Vagina (tissue), 2 donors: ENCODE measurements around the gene CD40. TPM values are rescaled to one million over a fixed set of nuclear protein-coding genes. Genes with fewer than 3 reads are reported as not detected.
A peak's percentile ranks its signal among the peaks of the same experiment; 100 is the strongest.

ENCODE experiments used
- DNase-seq, 2 donors: peaks; one replicate each; pipeline ENCODE4 v3.0.0-alpha.2; 2017; ENCODE audit errors: extremely low spot score in 2 of 2
- H3K27ac ChIP-seq: fragments of 200-600 bp; sonication (generic); one replicate; pipeline ENCODE4 v1.5.1; 2019
- H3K27me3 ChIP-seq: fragments of 200-600 bp; sonication (generic); one replicate; pipeline ENCODE4 v1.5.1; 2019
- H3K36me3 ChIP-seq, 2 donors: fragments of 200-600 bp; sonication (generic); one replicate each; pipeline ENCODE4 v1.5.1; 2017 to 2019
- H3K4me1 ChIP-seq: fragments of 200-600 bp; sonication (generic); one replicate; pipeline ENCODE4 v1.5.1; 2019
- H3K4me3 ChIP-seq, 2 donors: fragments of 200-600 bp; sonication (generic); 1 replicate in 1 of 2; 2 replicates in 1 of 2; pipeline ENCODE4 v1.5.1; 2016 to 2019
- H3K9me3 ChIP-seq: fragments of 200-600 bp; sonication (generic); one replicate; pipeline ENCODE4 v1.5.1; 2019
- POLR2A ChIP-seq, 2 donors: fragments of 450-650 bp; IDR thresholded peaks; one replicate each; pipeline ENCODE4 v1.6.1; 2017; ENCODE audit warnings: antibody characterized with exemption in 2 of 2, mild to moderate bottlenecking in 2 of 2, moderate library complexity in 2 of 2
- POLR2AphosphoS5 ChIP-seq, 2 donors: sonication (generic); formaldehyde crosslinking; IDR thresholded peaks; one replicate each; pipeline ENCODE4 v1.9.0; 2017; ENCODE audit warnings: antibody characterized with exemption in 2 of 2, mild to moderate bottlenecking in 2 of 2, low read depth in 1 of 2; ENCODE audit not compliant: insufficient read depth in 1 of 2
- intact Hi-C: fragments of 100-400 bp; cut with DNase I; formaldehyde crosslinking; loops from one replicate; pipeline ENCODE4 v1.15.1; 2023
- total RNA-seq: library from RNA; depleted of rRNA; stranded (reverse); fragments of >200 nt; gene quantifications from one replicate; pipeline ENCODE4 v1.2.3, GENCODE V29; 2016
- TF ChIP-seq, protein P1 (sequence below), 3 experiments: fragments of 450-650 bp in 2 of 3; fragments of 200-600 bp in 1 of 3; sonication (generic) in 1 of 3; IDR thresholded peaks; one replicate each; pipeline ENCODE4 v1.5.1; 2017 to 2019; ENCODE audit warnings: antibody characterized with exemption in 3 of 3, mild to moderate bottlenecking in 2 of 3, moderate library complexity in 2 of 3

The CD40 gene
- total RNA-seq, 1 donor from 2014 or later, result 24.6 TPM

DNA sequence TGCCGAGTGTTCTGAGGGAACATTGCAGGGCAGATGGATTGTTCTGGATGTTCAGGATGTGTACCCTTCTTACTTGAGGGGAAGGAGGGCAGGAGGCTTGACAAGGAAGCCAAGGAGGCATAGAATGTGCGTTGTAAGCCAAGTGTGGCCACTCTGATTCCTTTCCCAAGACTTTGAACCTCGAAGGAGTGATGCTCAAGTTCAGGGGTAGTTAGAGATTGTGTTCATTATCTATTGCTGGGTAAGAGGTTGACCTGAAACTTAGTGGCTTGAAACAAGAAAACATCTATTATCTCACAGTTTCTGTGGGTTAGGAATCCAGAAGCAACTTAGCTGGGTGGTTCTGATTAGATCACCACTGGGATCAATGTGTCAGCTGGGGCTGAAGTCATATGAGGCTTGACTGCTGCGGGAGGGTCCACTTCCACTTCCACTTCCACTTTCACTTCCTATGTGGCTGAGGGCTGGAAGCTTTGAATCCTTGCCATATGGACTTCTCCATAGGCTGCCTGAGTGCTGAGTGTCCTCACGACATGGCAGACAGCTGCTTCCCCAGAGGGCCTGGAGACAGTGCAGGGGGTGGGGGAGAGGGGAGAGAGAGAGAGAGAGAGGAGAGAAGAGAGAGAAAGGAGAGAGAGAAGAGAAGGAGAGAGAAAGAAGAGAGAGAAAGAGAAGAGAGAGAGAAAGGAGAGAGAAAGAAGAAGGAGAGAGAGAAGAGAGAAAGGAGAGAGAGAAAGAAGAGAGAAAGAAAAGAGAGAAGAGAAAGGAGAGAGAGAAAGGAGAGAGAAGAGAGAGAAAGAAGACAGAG, 6.9 kb upstream of the CD40 start:
- H3K27ac ChIP-seq, result no peak overlapping the region
- H3K9me3 ChIP-seq, result no peaks in the 10 kb centered on the region
- H3K36me3 ChIP-seq, result no peaks in the 10 kb centered on the region
- H3K27me3 ChIP-seq, result no peaks in the 10 kb centered on the region
- TF ChIP-seq, protein P1, sequence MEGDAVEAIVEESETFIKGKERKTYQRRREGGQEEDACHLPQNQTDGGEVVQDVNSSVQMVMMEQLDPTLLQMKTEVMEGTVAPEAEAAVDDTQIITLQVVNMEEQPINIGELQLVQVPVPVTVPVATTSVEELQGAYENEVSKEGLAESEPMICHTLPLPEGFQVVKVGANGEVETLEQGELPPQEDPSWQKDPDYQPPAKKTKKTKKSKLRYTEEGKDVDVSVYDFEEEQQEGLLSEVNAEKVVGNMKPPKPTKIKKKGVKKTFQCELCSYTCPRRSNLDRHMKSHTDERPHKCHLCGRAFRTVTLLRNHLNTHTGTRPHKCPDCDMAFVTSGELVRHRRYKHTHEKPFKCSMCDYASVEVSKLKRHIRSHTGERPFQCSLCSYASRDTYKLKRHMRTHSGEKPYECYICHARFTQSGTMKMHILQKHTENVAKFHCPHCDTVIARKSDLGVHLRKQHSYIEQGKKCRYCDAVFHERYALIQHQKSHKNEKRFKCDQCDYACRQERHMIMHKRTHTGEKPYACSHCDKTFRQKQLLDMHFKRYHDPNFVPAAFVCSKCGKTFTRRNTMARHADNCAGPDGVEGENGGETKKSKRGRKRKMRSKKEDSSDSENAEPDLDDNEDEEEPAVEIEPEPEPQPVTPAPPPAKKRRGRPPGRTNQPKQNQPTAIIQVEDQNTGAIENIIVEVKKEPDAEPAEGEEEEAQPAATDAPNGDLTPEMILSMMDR (IDR thresholded peaks at IDR 0.05), result no peak
- no peak for TF ChIP-seq POLR2A (IDR thresholded peaks at IDR 0.05)
- no peak for TF ChIP-seq POLR2AphosphoS5 (IDR thresholded peaks at IDR 0.05; ENCODE audit: insufficient read depth in 1 of 2, low read depth in 1 of 2)
- DNase-seq, result peak in 1 of 2 donors; percentile 54
- intact Hi-C loops, result no loop called here
- no peak overlapping the region for H3K4me3 ChIP-seq
- no peaks in the 10 kb centered on the region for H3K4me1 ChIP-seq

GRCh38 chr20:46111836-46112212, 6.3 kb upstream of the CD40 start:
- peaks cover under 1% of the 10 kb centered on the region for H3K4me1 ChIP-seq
- intact Hi-C loops, result no loop called here

DNA sequence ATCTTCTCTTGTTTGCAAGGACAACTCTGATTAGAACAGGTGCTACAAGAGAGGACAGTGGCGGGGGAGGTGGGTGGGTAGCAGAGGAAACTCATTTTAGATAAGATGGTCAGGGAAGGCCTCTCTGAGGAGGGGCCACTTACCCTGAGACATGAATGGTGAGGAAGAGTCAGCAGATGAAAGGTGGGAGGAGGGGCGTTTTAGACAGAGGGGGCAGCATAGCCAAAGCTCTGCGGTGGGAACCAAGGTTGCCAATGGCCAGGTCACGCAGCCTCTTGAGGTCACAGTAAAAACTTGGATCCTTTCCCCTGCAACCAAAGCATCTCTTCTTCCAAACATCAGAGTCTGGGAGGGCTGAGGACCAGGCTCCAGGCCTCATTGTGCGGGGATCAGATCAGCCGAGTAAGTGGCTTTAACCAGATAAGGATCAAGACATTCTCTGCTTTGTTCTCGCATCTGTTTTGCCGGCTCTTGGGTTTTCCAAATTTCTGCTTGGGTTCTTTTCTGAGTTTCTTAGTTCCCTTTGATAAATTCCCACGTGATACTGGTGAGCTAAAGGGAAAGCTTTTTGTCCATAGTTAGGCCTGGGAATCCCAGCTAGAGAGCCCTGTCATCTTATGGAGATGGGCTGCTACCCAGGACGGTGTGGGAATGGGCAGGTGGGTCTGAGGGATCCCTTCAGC, 5.5 kb upstream of the CD40 start:
- TF ChIP-seq POLR2A (IDR thresholded peaks at IDR 0.05) (no peak), POLR2AphosphoS5 (IDR thresholded peaks at IDR 0.05; ENCODE audit: insufficient read depth in 1 of 2, low read depth in 1 of 2) (no peak)
- TF ChIP-seq, protein P1 (IDR thresholded peaks at IDR 0.05), result no peak
- H3K9me3 ChIP-seq, result no peaks in the 10 kb centered on the region
- no peak for DNase-seq

More at GRCh38 chr20:46111836-46112212, 6.3 kb upstream of the CD40 start:
- no peak overlapping the region for H3K27ac ChIP-seq
- H3K27me3 ChIP-seq, result no peaks in the 10 kb centered on the region
- H3K36me3 ChIP-seq, result no peaks in the 10 kb centered on the region
- no peak for DNase-seq
- TF ChIP-seq POLR2A (IDR thresholded peaks at IDR 0.05) (no peak), POLR2AphosphoS5 (IDR thresholded peaks at IDR 0.05; ENCODE audit: insufficient read depth in 1 of 2, low read depth in 1 of 2) (no peak)
- TF ChIP-seq, protein P1 (IDR thresholded peaks at IDR 0.05), result no peak
- H3K4me3 ChIP-seq, result no peak overlapping the region
- no peaks in the 10 kb centered on the region for H3K9me3 ChIP-seq

GRCh38 chr20:46113113-46113470, 5.0 kb upstream of the CD40 start:
- no peaks in the 10 kb centered on the region for H3K9me3 ChIP-seq
- intact Hi-C loops, result no loop called here
- no peak overlapping the region for H3K27ac ChIP-seq
- no peak for DNase-seq
- H3K4me1 ChIP-seq, result peaks cover 13% of the 10 kb centered on the region
- H3K4me3 ChIP-seq, result no peak overlapping the region
- no peaks in the 10 kb centered on the region for H3K36me3 ChIP-seq
- no peaks in the 10 kb centered on the region for H3K27me3 ChIP-seq
- TF ChIP-seq, protein P1 (IDR thresholded peaks at IDR 0.05), result no peak
- TF ChIP-seq POLR2AphosphoS5 (IDR thresholded peaks at IDR 0.05; ENCODE audit: insufficient read depth in 1 of 2, low read depth in 1 of 2), result no peak
- no peak for TF ChIP-seq POLR2A (IDR thresholded peaks at IDR 0.05)

More for the DNA sequence above, 5.5 kb upstream of the CD40 start:
- Histone ChIP-seq H3K27me3 (no peaks in the 10 kb centered on the region), H3K36me3 (no peaks in the 10 kb centered on the region), H3K27ac (no peak overlapping the region), H3K4me3 (no peak overlapping the region), H3K4me1 (peaks cover 8% of the 10 kb centered on the region)
- intact Hi-C loops, result no loop called here

GRCh38 chr20:46114449-46114848, 3.7 kb upstream of the CD40 start:
- no peaks in the 10 kb centered on the region for H3K36me3 ChIP-seq
- no peak for DNase-seq

More at GRCh38 chr20:46114449-46114848, 3.7 kb upstream of the CD40 start:
- intact Hi-C loops, result no loop called here
- peaks cover 27% of the 10 kb centered on the region for H3K4me1 ChIP-seq
- H3K9me3 ChIP-seq, result no peaks in the 10 kb centered on the region
- TF ChIP-seq, protein P1 (IDR thresholded peaks at IDR 0.05), result no peak
- no peak for TF ChIP-seq POLR2A (IDR thresholded peaks at IDR 0.05)
- no peak for TF ChIP-seq POLR2AphosphoS5 (IDR thresholded peaks at IDR 0.05; ENCODE audit: insufficient read depth in 1 of 2, low read depth in 1 of 2)
- H3K27me3 ChIP-seq, result no peaks in the 10 kb centered on the region
- no peak overlapping the region for H3K4me3 ChIP-seq
- no peak overlapping the region for H3K27ac ChIP-seq
